Stromal cell of bone marrow (primary cell): ENCODE measurements around the gene SLC12A7.

Experiments used
- DNase-seq: peaks from one replicate; pipeline ENCODE4 v3.0.0-alpha.2; 2012; ENCODE audit warnings: low read depth

Gene SLC12A7

DNA sequence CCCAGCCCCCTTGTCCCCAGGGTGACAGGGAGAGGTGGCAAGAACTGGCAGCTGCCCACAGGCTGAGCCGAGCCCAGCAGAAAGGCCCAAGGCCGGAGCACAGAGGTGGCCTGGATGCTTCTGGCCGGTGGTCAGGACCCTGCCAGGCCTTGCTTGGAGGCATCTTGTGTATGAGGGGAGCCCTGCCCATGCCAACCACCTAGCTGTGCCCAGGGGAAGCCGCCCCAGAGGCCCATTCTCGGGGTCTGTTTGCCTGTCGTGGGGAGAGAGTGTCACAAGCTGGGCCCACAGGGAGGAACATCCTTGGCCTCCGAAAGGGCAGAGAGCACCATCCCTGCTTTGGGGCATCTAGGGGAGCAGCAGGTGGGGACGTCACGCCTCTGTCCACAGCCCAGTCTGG is 93.3 kb downstream of the SLC12A7 start:
- DNase-seq = no peak

DNA sequence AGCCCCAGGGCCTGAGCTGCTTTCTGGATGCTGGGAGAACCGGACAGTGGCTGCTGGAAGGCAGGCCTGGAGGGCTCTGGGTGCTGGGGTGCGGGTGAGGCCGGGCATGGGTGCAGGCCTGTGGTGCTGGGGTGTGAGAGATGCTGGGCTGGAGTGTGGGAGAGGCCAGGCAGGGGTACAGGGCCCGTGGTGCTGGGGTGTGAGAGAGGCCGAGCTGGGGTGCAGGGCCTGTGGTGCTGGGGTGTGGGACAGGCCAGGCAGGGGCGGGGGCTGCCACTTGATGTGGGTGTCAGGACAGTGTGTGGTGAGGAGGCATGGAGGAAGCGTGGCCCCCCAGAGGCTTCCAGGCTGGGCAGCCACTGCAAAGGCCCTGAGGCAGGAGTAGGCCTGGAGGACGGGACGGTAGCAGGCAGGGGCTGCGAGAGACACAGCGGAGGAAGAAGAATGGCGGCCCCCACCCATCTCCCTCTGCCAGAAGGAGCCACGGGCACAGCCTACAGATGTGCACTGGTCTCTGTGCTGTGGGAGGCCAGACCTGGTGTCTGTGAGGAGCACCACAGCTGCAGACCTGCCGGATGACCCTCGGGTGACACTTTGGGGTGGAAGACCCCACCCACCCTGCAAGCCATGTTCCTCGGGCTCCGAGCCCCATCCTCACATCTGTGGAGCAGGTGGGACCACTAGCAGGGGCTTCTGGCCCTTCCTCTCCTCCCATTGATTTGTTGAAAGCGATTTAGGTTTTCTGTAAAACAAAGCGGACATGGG is 94.0 kb downstream of the SLC12A7 start:
- no peak for DNase-seq

DNA sequence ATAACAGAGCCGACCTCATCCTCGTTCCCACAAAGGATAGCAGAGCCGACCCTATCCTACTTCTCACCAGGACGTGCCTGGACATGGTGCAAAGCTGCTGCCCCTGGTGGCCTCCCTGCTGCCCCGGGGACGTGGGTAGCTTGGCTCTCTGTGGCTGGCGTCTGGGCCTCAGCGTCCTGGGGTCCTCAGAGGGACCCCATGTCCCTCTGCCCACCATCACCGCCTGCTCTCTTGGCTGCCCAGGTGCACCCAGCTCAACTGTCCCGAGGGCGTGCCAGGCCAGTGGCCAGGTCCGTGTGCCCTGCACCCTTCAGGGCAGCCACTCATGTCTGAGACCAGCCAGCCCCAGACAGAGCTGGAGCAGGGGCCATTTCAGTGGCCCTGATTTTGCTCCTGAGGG is 94.8 kb downstream of the SLC12A7 start:
- DNase-seq = no peak

DNA sequence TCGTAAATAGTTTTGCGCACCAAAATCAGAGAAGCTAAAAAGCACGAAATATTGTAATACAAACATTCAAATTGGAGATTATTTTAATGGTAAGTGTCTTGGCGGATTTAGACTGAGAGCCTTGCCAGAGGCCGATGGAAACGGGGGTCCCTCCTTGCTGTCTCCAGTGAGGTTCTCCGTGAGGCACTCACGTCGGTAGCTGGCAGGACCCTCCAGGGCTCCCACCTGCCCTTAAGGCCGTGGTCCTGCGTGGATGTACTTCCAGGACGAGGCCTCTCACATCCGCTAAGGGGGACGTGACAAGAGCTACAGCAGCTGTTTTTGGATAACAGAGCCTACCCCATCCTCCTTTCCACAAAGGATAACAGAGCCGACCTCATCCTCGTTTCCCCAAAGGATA is 95.4 kb downstream of the SLC12A7 start:
- DNase-seq = no peak

DNA sequence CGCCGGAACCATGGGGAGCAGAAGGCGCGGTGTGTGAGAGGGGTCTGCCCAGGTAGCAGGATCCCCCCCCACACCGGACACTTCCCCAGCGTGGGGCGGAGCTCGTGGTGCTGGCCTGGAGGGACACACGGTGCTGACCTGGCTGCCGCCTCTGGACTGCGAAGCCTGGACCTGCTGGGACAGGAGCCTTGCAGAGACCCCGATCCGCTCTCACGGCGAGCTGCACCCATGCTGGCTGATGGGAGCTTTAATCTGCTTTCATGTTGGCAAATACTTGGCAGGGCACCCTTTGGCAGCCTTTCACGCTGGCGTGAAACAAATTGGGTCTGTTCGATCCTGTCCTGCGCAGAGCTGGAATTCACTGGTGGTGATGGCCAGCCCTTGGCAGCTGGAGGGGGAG is 95.8 kb downstream of the SLC12A7 start:
- DNase-seq = no peak

DNA sequence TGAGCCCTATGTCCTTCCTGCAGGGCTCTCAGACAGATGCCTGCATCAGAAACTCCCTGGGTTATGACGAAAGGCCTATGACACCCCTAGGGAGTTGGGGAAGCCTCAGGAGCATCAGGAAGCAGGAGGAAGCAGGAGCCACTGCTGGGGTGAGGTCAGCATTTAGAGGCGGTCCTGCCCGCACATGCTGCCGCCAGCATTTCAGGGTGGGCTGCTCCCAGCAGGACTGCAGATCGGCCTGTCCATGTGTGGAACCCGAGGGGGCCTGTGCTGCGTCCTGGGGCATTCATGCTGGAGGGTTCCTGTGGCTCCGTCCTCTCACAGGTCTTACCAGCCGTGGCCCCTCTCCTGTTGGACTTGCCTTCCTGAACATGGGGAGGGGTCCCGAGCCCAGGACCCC is 96.4 kb downstream of the SLC12A7 start:
- no peak for DNase-seq

DNA sequence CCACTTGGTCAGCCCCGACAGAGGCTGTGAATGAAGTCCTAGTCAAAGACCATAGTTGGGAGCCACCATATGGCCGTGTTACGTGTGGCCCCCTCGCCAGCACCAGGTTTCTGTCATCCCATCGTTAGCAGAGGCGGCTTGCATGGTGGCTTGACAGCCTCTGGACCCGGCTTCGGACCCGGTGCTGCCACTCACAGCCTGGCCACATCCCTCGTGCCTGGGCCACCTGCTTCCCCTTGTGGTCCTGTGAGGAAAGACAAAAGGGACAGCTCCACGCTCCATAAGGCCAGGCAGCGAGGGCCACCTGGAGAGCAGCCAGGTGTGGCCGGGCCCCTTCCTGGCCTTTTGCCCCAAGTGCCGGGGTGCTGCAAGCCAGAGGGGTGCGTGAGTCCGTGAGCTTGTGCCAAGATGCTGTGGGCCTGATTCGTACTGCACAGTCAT is 97.1 kb downstream of the SLC12A7 start:
- DNase-seq = no peak

DNA sequence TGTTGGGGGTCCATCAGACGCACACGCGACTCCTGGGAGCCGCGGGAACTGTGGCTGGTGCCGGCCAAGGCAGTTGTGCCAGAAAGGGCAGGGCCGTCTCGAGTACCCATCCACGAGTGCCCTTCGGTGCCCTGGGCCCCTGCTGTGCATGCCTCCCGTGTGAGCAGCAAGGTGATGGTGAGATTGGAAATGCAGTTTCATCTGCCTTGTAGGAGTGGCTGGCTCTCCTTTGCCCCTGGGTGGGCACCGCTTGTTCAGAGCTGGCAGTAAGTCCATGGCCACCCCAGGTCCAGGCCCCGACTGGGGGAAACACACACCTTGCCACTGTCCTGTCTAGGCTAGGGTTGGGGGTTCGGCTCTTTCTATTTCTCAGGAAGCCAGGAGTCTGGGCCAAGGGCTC is 97.5 kb downstream of the SLC12A7 start:
- DNase-seq = no peak

DNA sequence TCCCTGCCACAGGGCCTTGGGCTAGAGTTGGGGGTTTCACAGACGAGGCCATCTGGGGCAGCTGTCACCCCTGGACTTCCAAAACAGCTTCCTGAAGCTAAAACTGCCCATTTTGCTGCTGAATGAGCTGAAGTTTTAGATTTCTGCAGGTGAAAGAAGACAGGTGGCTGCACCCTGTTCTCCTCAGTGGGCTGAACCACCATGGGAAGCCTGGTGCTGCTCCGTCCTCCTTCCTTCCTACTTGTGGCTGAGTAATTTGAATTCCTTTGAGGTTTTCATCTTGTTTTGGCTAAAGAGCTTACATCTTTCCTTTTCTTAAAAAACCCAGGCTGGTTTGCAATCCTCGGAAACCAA is 97.9 kb downstream of the SLC12A7 start:
- no peak for DNase-seq

DNA sequence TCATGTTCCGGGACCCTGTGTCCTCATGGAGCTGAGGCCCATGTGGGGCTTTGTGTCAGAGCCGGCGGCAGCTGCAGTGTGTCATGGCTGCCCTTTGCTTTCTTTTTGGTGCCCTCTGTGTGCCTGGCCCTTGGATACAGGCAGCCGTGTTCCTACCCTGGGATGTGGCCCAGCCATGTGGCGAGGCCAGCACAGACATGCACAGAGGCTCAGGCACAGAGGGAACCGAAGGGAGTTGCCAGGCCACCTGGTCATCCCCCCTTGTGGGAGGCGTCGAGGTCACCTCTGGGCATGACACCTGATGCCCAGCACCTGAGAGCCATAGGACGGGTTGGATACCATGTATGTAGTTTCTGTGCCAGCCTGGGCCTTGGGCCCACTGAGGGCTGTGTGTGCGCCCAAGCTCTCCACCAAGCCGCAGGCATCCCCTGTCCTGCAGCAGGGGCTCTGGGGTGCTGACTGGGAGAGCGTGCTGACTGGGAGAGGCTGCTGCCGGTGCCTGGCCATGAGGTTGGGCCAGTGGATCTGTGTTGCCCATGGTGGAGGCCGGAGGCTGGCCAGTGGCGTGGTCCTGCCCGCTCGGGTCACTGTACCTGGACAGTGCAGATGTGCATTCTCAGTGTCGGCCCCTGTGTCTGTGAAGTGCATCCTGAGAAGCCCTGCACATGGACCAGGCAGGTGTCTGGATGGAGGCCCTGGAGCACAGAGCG is 98.5 kb downstream of the SLC12A7 start:
- DNase-seq = no peak

DNA sequence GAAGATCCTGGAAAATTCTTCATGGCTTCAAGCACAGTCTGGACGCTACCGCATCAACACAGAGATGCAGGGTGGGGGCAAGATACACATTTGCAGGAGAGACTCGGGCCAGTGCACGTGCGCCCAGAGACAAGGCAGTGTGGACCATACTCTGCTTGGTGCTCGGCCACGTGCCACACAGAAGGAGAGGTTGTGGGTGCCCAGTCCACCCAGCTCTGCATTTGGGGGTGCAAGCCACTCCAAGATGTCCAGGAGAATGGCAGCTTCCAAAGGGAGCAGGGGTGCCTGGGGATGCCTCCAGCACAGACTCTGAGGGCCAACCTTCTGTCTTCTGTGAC is 99.0 kb downstream of the SLC12A7 start:
- DNase-seq = no peak

DNA sequence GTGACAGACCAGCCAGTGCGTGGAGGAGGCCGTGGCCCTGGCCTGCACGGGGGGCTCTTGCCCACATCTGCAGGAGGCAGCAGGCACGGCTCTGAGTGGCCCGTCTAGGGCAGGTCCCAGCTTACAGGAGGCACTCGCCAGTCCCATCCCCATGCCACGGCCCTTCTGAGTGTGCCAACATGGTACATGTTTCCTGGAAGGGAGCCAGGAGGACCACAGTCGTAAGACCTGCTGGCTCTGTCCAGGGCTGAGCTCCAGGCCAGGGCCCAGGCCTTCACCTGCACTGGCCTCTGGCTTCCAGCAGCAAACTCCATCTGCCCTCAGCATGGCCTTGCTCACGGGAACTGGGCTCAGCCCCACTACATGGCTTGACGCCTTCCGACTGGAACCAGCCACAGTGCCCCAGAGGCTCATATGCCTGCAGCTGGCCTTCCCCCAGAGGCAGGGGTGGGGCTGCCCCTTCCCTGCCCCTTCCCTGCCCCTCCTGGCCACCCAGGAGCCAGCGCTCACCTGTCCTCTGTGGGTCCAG is 99.5 kb downstream of the SLC12A7 start:
- no peak for DNase-seq

DNA sequence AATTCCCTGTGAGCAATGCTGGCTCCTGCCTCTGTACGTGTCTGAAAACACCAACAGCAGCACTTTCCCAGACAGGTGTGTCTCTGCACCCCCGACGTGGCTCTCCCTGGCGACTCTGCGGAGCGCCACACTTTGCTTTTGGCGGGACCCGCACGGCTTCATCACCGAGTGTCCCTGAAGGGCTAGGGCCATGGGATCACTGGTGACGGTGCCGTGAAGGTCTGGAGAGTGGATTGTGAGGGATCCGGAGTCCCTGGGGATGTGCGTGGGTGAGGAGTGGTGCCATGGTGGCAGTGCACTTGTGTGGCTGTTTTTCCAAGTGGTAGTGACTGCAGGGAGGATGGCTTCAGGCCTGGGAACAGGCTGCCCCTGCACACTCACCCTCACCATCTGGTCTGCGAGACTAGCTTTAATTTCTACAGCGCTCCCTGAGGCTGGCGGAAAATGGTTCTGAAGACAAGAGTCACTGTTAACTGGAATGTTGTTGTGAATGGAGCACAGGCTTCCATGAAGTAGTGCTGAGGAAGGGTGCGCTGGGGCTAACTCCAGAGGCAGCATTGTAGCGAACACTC is 100.0 kb downstream of the SLC12A7 start:
- no peak for DNase-seq

DNA sequence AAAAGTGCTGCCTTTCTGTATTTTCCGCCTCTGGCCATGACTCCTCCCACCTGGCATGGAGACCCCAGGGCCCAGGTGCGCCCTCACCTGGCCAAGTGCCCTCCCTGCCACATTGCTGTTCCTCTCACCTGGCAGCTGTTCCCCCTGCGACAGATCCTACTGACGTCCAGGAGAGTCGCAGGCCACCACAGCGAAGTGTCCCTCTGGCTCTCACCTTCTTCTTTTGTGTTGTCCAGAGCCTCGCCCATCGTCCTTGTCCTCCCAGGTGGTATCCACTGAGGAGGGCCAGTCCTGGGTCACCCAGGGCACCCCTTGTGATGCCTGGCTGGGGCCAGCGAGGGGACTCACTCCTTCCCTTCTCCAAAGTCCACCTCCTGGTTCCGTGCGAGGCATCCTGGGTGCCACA is 100.6 kb downstream of the SLC12A7 start:
- no peak for DNase-seq

DNA sequence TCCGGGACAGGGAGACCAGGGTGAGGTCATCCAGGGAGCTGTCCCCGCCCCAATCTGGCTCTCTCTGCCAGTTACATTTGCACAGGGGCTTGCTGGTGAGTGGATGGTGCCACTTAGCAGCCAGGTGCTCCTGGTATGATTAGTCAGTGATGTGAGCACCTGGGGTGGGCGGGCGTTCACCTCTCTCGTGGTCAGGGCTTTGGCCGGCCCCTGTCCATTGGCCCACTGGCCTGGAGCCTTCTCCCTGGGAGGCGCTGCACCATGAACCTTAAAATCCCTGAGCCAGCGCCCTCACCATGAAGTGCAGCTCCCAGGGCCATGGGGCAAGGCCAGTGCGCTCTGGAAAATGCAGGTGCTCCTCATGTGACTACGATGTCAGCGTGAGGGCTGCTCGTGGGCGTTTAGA is 101.2 kb downstream of the SLC12A7 start:
- no peak for DNase-seq

DNA sequence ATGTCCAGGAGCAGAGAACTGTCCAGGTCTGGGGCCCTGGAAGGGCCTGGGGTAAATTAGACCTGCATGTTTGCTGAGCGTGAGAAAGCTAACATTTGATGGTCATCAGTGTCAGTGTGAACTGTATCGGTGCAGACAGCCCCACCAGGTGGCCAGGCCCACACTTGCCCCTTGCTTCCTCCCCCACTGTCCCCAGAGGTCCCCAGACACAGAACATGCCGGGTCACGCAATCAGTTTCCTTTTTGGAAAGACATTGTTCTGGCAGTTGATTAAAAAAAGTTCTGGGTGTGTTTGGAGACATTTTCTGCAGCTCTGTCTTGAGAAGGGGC is 101.7 kb downstream of the SLC12A7 start:
- no peak for DNase-seq

DNA sequence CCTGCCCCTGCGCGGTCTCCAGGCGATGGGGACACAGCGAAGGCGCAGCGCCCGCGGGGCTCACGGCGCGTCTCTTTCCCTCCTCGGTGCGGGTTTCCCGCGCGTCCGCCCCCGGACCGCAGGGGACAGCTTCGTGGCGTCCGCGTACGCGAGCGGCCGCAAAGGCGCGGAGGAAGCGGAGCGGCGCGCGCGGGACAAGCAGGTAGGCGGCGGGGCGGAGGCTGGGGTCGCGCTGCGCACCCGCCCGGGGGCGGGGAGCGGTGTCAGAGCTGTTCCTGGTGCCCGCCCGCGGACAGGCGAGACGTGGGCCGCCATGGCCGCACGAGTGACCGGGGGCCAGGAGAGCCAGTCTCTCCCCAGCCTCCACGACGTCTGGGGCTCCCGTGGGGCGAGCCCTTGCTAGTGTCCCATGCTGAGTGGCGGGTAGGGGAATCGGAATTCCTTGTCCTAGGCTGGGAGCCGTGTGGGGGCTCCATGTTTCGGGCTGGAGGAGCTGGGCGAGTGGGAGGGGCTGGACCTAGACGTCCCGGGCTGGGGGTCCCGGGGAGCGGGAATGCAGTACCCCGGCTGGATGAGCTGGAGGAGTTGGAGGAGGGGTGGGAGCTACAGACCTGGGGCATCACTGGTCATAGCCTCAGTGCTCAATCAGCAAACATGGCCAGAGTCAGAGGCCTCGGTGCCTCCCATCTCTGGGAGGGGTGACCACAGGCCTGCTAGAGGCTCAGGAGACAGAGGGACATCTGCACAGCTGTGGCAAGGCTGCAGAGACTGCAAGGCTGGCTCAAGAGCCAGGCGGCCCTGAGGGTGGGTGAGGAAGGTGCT is 102.3 kb downstream of the SLC12A7 start:
- no peak for DNase-seq

DNA sequence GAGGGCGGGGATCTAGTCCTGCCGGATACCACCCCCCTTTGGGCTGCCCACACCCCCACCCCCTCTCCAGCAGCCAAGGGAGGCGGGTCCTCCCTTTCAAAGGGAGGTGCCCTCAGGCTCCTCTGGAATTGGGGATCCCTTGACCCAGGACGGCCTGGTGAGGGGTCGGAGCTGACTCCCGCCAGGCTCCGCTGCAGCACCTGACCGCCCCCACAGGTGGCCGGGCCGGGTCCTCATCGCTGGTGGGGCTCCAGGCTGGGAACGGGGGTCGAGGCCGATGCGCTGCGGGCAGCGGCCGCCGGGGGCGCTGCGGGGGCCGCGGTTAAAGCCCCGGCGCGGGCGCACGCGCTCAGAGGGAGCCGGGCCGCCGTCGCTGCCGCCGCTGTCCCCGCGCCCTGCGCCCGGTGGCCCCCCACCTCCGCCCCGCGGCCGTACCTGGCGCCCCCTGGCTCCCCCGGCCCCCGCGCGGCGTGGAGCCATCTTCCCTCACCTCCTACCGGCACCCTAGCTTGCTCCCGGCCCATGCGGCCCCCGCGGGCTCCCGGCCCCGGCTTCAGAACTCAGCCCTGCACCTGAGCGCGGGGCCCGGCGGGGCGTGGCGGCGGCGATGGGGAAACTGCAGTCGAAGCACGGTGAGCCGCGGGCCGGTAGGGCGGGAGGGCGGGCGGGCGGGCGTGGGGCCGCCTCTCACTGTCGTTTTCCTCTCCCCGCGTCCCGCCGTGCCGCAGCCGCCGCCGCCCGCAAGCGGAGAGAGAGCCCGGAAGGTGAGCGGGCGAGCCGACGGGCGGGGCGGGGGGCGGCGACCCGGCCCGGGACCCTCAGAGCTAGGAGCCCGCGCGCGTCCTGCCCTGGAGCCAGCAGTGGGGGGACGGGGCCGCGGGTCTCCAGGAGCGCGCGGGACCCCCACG is 103.2 kb downstream of the SLC12A7 start, which contains the start of gene NKD2:
Gene NKD2, plus strand, starts transcription at position 352 of the 908 bp plus-strand sequence. Its CDS starts 256 bp downstream, at position 608.
- no peak for DNase-seq

DNA sequence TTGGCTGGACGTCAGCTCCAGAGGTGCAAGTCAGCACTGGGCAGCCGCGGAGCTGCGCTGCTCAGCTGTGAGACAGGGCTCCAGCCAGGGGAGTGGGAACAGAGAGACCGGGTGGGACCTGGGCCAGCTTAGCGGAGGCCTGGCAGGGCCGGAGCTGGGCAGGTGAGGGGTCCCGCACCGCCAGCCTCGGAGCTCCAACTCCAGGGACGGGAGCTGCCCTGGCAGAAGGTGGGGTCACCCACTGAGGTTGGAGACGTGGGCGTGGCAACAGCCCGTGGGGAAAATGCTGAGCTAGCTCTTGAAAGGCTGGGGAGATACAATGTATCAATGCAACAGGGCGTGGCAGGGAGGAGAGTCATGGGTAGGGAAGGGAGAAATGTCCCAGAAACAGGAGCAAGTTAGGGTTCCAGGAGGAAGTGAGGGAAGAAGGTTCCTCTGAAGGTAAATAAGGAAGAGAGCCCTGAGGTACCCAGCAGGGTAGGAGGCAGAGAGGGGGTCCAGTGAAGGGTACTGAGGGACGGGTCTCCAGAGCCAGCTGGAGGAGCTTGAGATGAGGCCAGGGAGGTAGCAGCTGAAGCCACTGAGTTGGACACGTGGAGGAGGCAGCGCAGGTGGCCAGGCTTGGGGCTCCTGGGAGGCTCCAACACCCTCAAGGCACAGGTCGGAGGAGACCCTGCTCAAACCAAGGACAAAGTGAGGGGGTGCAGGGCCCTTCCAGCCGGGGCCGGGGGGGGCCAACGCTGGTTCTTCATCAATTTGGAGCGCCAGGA is 104.0 kb downstream of the SLC12A7 start:
- no peak for DNase-seq

DNA sequence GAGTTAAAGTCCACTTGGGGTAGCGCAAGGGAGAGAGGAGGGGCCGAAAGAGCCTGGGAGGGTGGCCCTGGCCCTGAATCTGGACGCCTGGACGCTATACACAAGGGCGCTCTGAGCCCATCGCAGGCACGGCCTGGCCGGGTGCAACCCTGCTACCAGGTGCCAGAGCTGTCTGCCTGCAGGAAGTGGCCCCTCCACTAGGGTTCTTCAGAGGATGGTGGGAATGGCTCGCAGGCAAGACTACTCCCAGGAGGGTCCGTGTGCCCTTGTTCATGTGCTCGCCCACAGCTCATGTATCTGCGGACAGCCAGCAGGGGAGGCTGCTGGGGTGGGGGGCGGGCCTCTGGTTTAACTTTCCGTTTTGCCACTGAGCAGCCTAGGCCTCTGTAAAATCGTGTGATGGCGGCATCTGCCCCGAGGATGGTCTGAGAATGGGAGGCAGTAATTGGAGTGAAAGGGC is 104.6 kb downstream of the SLC12A7 start:
- DNase-seq = no peak
